Measurements from ENCODE around the gene MTCL1. TPM values are rescaled to one million over a fixed set of nuclear protein-coding genes. Genes with fewer than 3 reads are reported as not detected.

Gene MTCL1
- total RNA-seq, 1 experiment from 2014 or later, result 50.1 TPM

- Histone ChIP-seq H3K4me3 (ENCODE audit: low read depth in 2 of 2, low read length in 2 of 2) (no peak overlapping the region), H3K27me3 (ENCODE audit: control insufficient read depth, insufficient read depth, low read length) (no peaks in the 10 kb centered on the region), H3K36me3 (ENCODE audit: control insufficient read depth, insufficient read depth, low read length) (peaks cover 14% of the 10 kb centered on the region), H3K9me3 (ENCODE audit: control insufficient read depth, insufficient read depth, low read depth, low read length) (no peaks in the 10 kb centered on the region), H3K4me1 (ENCODE audit: control insufficient read depth, insufficient read depth, low read length) (no peaks in the 10 kb centered on the region), H3K27ac (ENCODE audit: low read length) (no peak overlapping the region)
- ChIA-PET POLR2A (no interaction called here), CTCF (no interaction called here)
- no TSS peak for BruUV-seq (replicated peaks)
- no peak for ATAC-seq
- in situ Hi-C loops (cut with HindIII; ENCODE audit: low pct_unique_long_range_greater_than_20kb, low sequenced_read_pairs) (no loop called here), intact Hi-C loops (cut with micrococcal nuclease; ENCODE audit: unreplicated experiment) (no loop called here)
- DNase-seq (ENCODE audit: low read depth, low spot score), result no peak
- no peak for TF ChIP-seq SIN3A (IDR thresholded peaks at IDR 0.05; ENCODE audit: borderline replicate concordance, insufficient read depth, low read depth, low read length)
- TF ChIP-seq POLR2AphosphoS5 (IDR thresholded peaks at IDR 0.05; ENCODE audit: low read depth, low read length), result no peak
- no peak for TF ChIP-seq REST (IDR thresholded peaks at IDR 0.05; ENCODE audit: insufficient read depth in 1 of 2, low read depth in 2 of 2, low read length in 1 of 2)
- no peak for TF ChIP-seq CTCF (IDR thresholded peaks at IDR 0.05)
- no peak for TF ChIP-seq TCF7L2 (IDR thresholded peaks at IDR 0.05; ENCODE audit: low read depth, low read length)
These were observed 108.8 kb downstream of the MTCL1 start for GRCh38 chr18:8814206-8814605.

- POLR2A ChIA-PET, result no interaction called here
- CTCF ChIA-PET, result no interaction called here
- Histone ChIP-seq H3K27ac (ENCODE audit: low read length) (no peak overlapping the region), H3K4me1 (ENCODE audit: control insufficient read depth, insufficient read depth, low read length) (no peaks in the 10 kb centered on the region), H3K9me3 (ENCODE audit: control insufficient read depth, insufficient read depth, low read depth, low read length) (no peaks in the 10 kb centered on the region), H3K36me3 (ENCODE audit: control insufficient read depth, insufficient read depth, low read length) (peaks cover 17% of the 10 kb centered on the region), H3K4me3 (ENCODE audit: low read depth in 2 of 2, low read length in 2 of 2) (no peak overlapping the region), H3K27me3 (ENCODE audit: control insufficient read depth, insufficient read depth, low read length) (no peaks in the 10 kb centered on the region)
- BruUV-seq (replicated peaks), result no TSS peak
- in situ Hi-C loops (cut with HindIII; ENCODE audit: low pct_unique_long_range_greater_than_20kb, low sequenced_read_pairs), result no loop called here
- TF ChIP-seq REST (IDR thresholded peaks at IDR 0.05; ENCODE audit: insufficient read depth in 1 of 2, low read depth in 2 of 2, low read length in 1 of 2), result no peak
- TF ChIP-seq TCF7L2 (IDR thresholded peaks at IDR 0.05; ENCODE audit: low read depth, low read length), result no peak
- no peak for TF ChIP-seq POLR2AphosphoS5 (IDR thresholded peaks at IDR 0.05; ENCODE audit: low read depth, low read length)
- no peak for TF ChIP-seq SIN3A (IDR thresholded peaks at IDR 0.05; ENCODE audit: borderline replicate concordance, insufficient read depth, low read depth, low read length)
- TF ChIP-seq CTCF (IDR thresholded peaks at IDR 0.05), result no peak
- ATAC-seq, result no peak
- no peak for DNase-seq (ENCODE audit: low read depth, low spot score)
- intact Hi-C loops (cut with micrococcal nuclease; ENCODE audit: unreplicated experiment), result no loop called here
These were observed 110.9 kb downstream of the MTCL1 start for GRCh38 chr18:8816220-8816619.
